Stomach (tissue), 4 donors: ENCODE measurements around the gene MFSD6.

Source experiments
- POLR2AphosphoS5 ChIP-seq, 3 donors: sonication (generic); formaldehyde crosslinking; IDR thresholded peaks; one replicate each; pipeline ENCODE4 v1.6.1; 2016; ENCODE audit warnings: antibody characterized with exemption in 3 of 3
- TF ChIP-seq, protein P1 (sequence below), 7 experiments: fragments of 450-650 bp in 4 of 7; fragments of 200-600 bp in 3 of 7; sonication (generic) in 3 of 7; IDR thresholded peaks; one replicate each; pipeline ENCODE4 v1.5.1; 2016 to 2019; ENCODE audit warnings: antibody characterized with exemption in 7 of 7, control low read depth in 2 of 7, mild to moderate bottlenecking in 1 of 7

DNA sequence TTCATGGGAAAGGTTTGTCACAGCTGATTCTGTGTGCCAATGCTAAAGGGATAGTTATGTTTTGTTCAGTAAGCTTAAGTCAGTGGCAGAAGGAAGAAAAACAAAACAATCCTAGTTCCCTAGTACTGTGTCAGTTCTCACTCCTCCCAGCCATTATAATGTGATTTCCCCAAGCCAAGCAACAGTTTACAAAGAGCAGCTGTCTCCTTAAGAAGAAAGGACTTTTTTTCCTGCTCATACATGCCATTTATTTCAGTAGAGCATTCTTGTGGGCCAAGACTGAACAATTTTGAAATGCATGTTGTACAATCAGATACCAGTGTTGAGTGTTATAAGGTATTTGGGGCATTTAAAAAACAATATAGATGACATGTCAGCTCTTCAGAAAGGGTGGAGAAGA lies 74.3 kb downstream of the MFSD6 start:
- TF ChIP-seq, protein P1, sequence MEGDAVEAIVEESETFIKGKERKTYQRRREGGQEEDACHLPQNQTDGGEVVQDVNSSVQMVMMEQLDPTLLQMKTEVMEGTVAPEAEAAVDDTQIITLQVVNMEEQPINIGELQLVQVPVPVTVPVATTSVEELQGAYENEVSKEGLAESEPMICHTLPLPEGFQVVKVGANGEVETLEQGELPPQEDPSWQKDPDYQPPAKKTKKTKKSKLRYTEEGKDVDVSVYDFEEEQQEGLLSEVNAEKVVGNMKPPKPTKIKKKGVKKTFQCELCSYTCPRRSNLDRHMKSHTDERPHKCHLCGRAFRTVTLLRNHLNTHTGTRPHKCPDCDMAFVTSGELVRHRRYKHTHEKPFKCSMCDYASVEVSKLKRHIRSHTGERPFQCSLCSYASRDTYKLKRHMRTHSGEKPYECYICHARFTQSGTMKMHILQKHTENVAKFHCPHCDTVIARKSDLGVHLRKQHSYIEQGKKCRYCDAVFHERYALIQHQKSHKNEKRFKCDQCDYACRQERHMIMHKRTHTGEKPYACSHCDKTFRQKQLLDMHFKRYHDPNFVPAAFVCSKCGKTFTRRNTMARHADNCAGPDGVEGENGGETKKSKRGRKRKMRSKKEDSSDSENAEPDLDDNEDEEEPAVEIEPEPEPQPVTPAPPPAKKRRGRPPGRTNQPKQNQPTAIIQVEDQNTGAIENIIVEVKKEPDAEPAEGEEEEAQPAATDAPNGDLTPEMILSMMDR (IDR thresholded peaks at IDR 0.05): no peak
- TF ChIP-seq POLR2AphosphoS5 (IDR thresholded peaks at IDR 0.05): no peak
